ENCODE measurements around the gene SETD4. TPM values are rescaled to one million over a fixed set of nuclear protein-coding genes. Genes with fewer than 3 reads are reported as not detected.

Gene SETD4
- total and polyA plus RNA-seq, 2 donors (not counting 3 experiments of a cell fraction or from before 2014, with no cell fraction given) = 13.0 to 25.1 TPM

- H3K9ac ChIP-seq (replicated peaks; ENCODE audit: extremely low read depth, insufficient read depth, low read length) = no peak overlapping the region
- H3K9me1 ChIP-seq (replicated peaks; ENCODE audit: control insufficient read depth, extremely low read depth, insufficient read depth, low read length) = no peaks in the 10 kb centered on the region
- peaks cover 2% of the 10 kb centered on the region for H3K79me2 ChIP-seq (ENCODE audit: control insufficient read depth, insufficient read depth, low read length)
- H3K4me3 ChIP-seq (replicated peaks in 1 of 3; ENCODE audit: insufficient read depth in 1 of 3, low read depth in 1 of 3, low read length in 3 of 3) = no peak overlapping the region
- intact Hi-C loops (cut with micrococcal nuclease) = no loop called here
- H3K36me3 ChIP-seq (ENCODE audit: control insufficient read depth in 2 of 2, extremely low read depth in 1 of 2, insufficient read depth in 2 of 2, low read length in 2 of 2) = peaks cover 13 to 19% of the 10 kb centered on the region in 2 experiments
- dilution Hi-C loops (cut with MboI; ENCODE audit: extremely low pct_ligation_motif_present, low sequenced_read_pairs) = no loop called here
- H3K27me3 ChIP-seq (ENCODE audit: control insufficient read depth in 2 of 2, insufficient read depth in 2 of 2, low read length in 2 of 2) = no peaks in the 10 kb centered on the region
- CTCF ChIA-PET = interaction anchor here (0.9 to 1.8 kb wide), 3 partner anchors 20 to 58 kb away, joined by 3 to 4 read pairs (median 3); no protein-coding TSS in a partner anchor
- no peak overlapping the region for H3K27ac ChIP-seq (ENCODE audit: insufficient read depth, low read depth, low read length)
- no peak overlapping the region for H2AFZ ChIP-seq (ENCODE audit: low read depth, low read length)
- no peak for TF ChIP-seq JUN (IDR thresholded peaks at IDR 0.05; ENCODE audit: borderline replicate concordance, insufficient read depth, insufficient read length, low read depth)
- no peak for TF ChIP-seq MYC (IDR thresholded peaks at IDR 0.05; ENCODE audit: low read depth, low read length)
- no peak for TF ChIP-seq FOS (IDR thresholded peaks at IDR 0.05; ENCODE audit: borderline replicate concordance, insufficient read depth, low read length)
- no peak for TF ChIP-seq POLR2AphosphoS5 (IDR thresholded peaks at IDR 0.05; ENCODE audit: insufficient read depth, low read depth, low read length)
- no peak for TF ChIP-seq POLR2A (IDR thresholded peaks at IDR 0.05; ENCODE audit: low read depth, low read length)
- TF ChIP-seq EZH2 (IDR thresholded peaks at IDR 0.05; ENCODE audit: borderline replicate concordance, low read depth, low read length, severe bottlenecking) = no peak
- TF ChIP-seq, protein P1, sequence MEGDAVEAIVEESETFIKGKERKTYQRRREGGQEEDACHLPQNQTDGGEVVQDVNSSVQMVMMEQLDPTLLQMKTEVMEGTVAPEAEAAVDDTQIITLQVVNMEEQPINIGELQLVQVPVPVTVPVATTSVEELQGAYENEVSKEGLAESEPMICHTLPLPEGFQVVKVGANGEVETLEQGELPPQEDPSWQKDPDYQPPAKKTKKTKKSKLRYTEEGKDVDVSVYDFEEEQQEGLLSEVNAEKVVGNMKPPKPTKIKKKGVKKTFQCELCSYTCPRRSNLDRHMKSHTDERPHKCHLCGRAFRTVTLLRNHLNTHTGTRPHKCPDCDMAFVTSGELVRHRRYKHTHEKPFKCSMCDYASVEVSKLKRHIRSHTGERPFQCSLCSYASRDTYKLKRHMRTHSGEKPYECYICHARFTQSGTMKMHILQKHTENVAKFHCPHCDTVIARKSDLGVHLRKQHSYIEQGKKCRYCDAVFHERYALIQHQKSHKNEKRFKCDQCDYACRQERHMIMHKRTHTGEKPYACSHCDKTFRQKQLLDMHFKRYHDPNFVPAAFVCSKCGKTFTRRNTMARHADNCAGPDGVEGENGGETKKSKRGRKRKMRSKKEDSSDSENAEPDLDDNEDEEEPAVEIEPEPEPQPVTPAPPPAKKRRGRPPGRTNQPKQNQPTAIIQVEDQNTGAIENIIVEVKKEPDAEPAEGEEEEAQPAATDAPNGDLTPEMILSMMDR (IDR thresholded peaks at IDR 0.05; ENCODE audit: extremely low read depth in 1 of 2, insufficient read depth in 1 of 2, low read depth in 1 of 2, low read length in 2 of 2) = no peak
- TF ChIP-seq, protein P2, sequence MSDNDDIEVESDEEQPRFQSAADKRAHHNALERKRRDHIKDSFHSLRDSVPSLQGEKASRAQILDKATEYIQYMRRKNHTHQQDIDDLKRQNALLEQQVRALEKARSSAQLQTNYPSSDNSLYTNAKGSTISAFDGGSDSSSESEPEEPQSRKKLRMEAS (IDR thresholded peaks at IDR 0.05; ENCODE audit: insufficient read depth, insufficient read length) = no peak
- no peak for TF ChIP-seq GATA2 (IDR thresholded peaks at IDR 0.05; ENCODE audit: insufficient read depth, insufficient read length, low read depth, low read length)
- FAIRE-seq (no peak), DNase-seq (ENCODE audit: low read depth, low spot score) (no peak)
- no peaks in the 10 kb centered on the region for H3K9me3 ChIP-seq (replicated peaks; ENCODE audit: control insufficient read depth, insufficient read depth, low read length)
- POLR2A ChIA-PET = no interaction called here
- no TSS peak for BruUV-seq (replicated peaks)
- H3K4me2 ChIP-seq (ENCODE audit: insufficient read depth, low read length) = no peak overlapping the region
- H4K20me1 ChIP-seq (replicated peaks; ENCODE audit: control insufficient read depth, extremely low read depth, insufficient read depth, low read length) = no peaks in the 10 kb centered on the region
- peaks cover 10% of the 10 kb centered on the region for H3K4me1 ChIP-seq (ENCODE audit: control insufficient read depth, extremely low read depth, insufficient read depth, low read length)
These were observed 6.6 kb downstream of the SETD4 start for GRCh38 chr21:36053715-36054062.

Measured in endothelial cell of umbilical vein (primary cell).